ENCODE results near the gene RPAP3. TPM values are rescaled to one million over a fixed set of nuclear protein-coding genes. Genes with fewer than 3 reads are reported as not detected.

RPAP3 gene
- total and polyA plus RNA-seq, 4 donors = 5.5 to 8.1 (median 8.0) TPM

GRCh38 chr12:47739979-47740378, 34.1 kb upstream of the RPAP3 start:
- Histone ChIP-seq H3K9me3 (ENCODE audit: control insufficient read depth in 4 of 4, low read length in 3 of 4) (no peaks in the 10 kb centered on the region), H3K27me3 (ENCODE audit: control insufficient read depth in 4 of 4, insufficient read depth in 4 of 4, low read length in 3 of 4) (no peaks in the 10 kb centered on the region), H3K4me1 (ENCODE audit: control insufficient read depth in 4 of 4, insufficient read depth in 4 of 4, low read length in 3 of 4) (peaks cover 10 to 12% (median 11%) of the 10 kb centered on the region in 4 donors), H3K27ac (ENCODE audit: low read depth in 1 of 2, low read length in 2 of 2) (no peak overlapping the region), H3K9ac (ENCODE audit: low read depth in 1 of 2, low read length in 2 of 2) (no peak overlapping the region), H3K36me3 (ENCODE audit: control insufficient read depth in 4 of 4, insufficient read depth in 3 of 4, low read depth in 1 of 4, low read length in 3 of 4) (no peaks in the 10 kb centered on the region), H3K4me3 (ENCODE audit: low read depth in 1 of 3, low read length in 3 of 3) (no peak overlapping the region)
- DNase-seq (ENCODE audit: low spot score) = no peak
- 79% methylated on average over 12 of the region's 12 CpGs for WGBS
- TF ChIP-seq ATF3 (IDR thresholded peaks at IDR 0.05) = no peak

- Histone ChIP-seq H3K9ac (ENCODE audit: low read depth in 1 of 2, low read length in 2 of 2) (no peak overlapping the region), H3K4me1 (ENCODE audit: control insufficient read depth in 4 of 4, insufficient read depth in 4 of 4, low read length in 3 of 4) (peaks cover 10 to 12% (median 11%) of the 10 kb centered on the region in 4 donors), H3K36me3 (ENCODE audit: control insufficient read depth in 4 of 4, insufficient read depth in 3 of 4, low read depth in 1 of 4, low read length in 3 of 4) (no peaks in the 10 kb centered on the region), H3K9me3 (ENCODE audit: control insufficient read depth in 4 of 4, low read length in 3 of 4) (no peaks in the 10 kb centered on the region), H3K27me3 (ENCODE audit: control insufficient read depth in 4 of 4, insufficient read depth in 4 of 4, low read length in 3 of 4) (no peaks in the 10 kb centered on the region), H3K27ac (ENCODE audit: low read depth in 1 of 2, low read length in 2 of 2) (no peak overlapping the region), H3K4me3 (ENCODE audit: low read depth in 1 of 3, low read length in 3 of 3) (no peak overlapping the region)
- WGBS = 83% methylated on average over 3 of the region's 3 CpGs
- no peak for DNase-seq (ENCODE audit: low spot score)
- no peak for TF ChIP-seq REST (IDR thresholded peaks at IDR 0.05)
- no peak for TF ChIP-seq CTCF (IDR thresholded peaks at IDR 0.05; ENCODE audit: low read depth, low read length, missing input control)
- TF ChIP-seq FOXA2 (IDR thresholded peaks at IDR 0.05) = no peak
- TF ChIP-seq HNF4G (IDR thresholded peaks at IDR 0.05) = no peak
- TF ChIP-seq EGR1 (IDR thresholded peaks at IDR 0.05; ENCODE audit: low read depth in 2 of 2) = no peak
- no peak for TF ChIP-seq ATF3 (IDR thresholded peaks at IDR 0.05)
- TF ChIP-seq TAF1 (conservative IDR thresholded peaks at IDR 0.05) = no peak
- no peak for TF ChIP-seq RXRA (IDR thresholded peaks at IDR 0.05)
- TF ChIP-seq SP1 (IDR thresholded peaks at IDR 0.05) = no peak
- no peak for TF ChIP-seq FOXA1 (IDR thresholded peaks at IDR 0.05)
- TF ChIP-seq GABPA (IDR thresholded peaks at IDR 0.05 in 1 of 2, conservative IDR thresholded peaks at IDR 0.05 in 1 of 2) = no peak
Observed at GRCh38 chr12:47739297-47739696, 33.5 kb upstream of the RPAP3 start.

- no peak for DNase-seq (ENCODE audit: low spot score)
- Histone ChIP-seq H3K9ac (ENCODE audit: low read depth in 1 of 2, low read length in 2 of 2) (no peak overlapping the region), H3K9me3 (ENCODE audit: control insufficient read depth in 4 of 4, low read length in 3 of 4) (no peaks in the 10 kb centered on the region), H3K27ac (ENCODE audit: low read depth in 1 of 2, low read length in 2 of 2) (no peak overlapping the region), H3K27me3 (ENCODE audit: control insufficient read depth in 4 of 4, insufficient read depth in 4 of 4, low read length in 3 of 4) (no peaks in the 10 kb centered on the region), H3K4me3 (ENCODE audit: low read depth in 1 of 3, low read length in 3 of 3) (no peak overlapping the region), H3K4me1 (ENCODE audit: control insufficient read depth in 4 of 4, insufficient read depth in 4 of 4, low read length in 3 of 4) (peaks cover 10 to 12% (median 11%) of the 10 kb centered on the region in 4 donors), H3K36me3 (ENCODE audit: control insufficient read depth in 4 of 4, insufficient read depth in 3 of 4, low read depth in 1 of 4, low read length in 3 of 4) (no peaks in the 10 kb centered on the region)
- 85% methylated on average over 17 of the region's 17 CpGs for WGBS
- no peak for TF ChIP-seq MAX (IDR thresholded peaks at IDR 0.05)
- TF ChIP-seq ZBTB33 (IDR thresholded peaks at IDR 0.05) = no peak
- no peak for TF ChIP-seq RAD21 (IDR thresholded peaks at IDR 0.05)
- no peak for TF ChIP-seq EGR1 (IDR thresholded peaks at IDR 0.05; ENCODE audit: low read depth in 2 of 2)
Observed at GRCh38 chr12:47737936-47738594, 32.2 kb upstream of the RPAP3 start.
